ENCODE results near the gene NR6A1. TPM values are rescaled to one million over a fixed set of nuclear protein-coding genes. Genes with fewer than 3 reads are reported as not detected.

The NR6A1 gene
- total RNA-seq, 4 donors from 2014 or later: 9.7 to 14.6 (median 12.5) TPM

DNA sequence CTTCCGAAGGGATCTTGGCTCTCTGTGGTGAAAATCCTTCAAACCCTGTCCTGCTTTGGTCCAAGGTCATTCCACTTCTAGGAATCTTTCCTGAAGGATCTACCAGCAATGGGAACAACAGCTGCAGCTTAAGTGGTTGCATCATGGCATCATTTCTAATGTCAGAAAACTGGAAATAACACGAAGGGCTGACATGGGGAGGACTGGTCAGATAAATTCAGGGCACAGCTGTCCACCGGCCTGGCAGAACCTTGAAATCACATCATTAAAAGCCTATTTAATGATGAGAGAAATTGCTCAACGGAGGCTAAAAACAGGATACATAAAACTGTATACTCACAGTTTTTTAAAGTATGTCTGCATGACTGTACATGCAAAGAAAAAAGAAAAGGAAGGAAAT, 34.1 kb upstream of the NR6A1 start:
- WGBS, 2 donors (ENCODE audit: low coverage in 1 of 2): 67 to 70% methylated on average over 4 of the region's 4 CpGs

DNA sequence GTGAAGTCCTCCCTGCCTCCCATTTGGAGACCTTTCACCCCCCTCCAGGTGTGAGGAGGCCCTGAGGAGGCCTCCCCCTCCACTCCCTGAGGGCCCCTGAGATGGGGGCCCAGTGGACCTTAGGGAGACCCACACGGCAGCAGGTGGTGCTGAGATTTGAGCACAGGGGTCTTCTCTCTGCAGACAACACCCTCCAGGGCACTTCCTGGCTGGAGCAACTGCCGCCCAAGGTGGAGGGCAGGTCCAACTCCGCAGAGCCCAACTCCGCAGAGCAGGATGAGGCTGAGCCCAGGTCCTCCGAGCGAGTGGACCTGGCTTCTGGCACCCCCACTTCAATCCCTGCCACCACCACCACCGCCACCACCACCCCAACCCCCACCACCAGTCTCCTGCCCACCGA, 32.8 kb upstream of the NR6A1 start:
- intact Hi-C loops (cut with DNase I; ENCODE audit: low total_unique reads) (no loop called here), in situ Hi-C loops (cut with MboI; ENCODE audit: low pct_ligation_motif_present in 1 of 4, low pct_unique_long_range_greater_than_20kb in 1 of 4, low sequenced_read_pairs in 3 of 4) (no loop called here)
- 97% methylated on average over 6 of the region's 8 CpGs; no CpG with 5 or more reads in 1 of the 2 donors for whole genome bisulfite sequencing, 2 donors (ENCODE audit: low coverage in 1 of 2)

More for the DNA sequence above, 34.1 kb upstream of the NR6A1 start:
- Histone ChIP-seq H3K4me3 (no peak overlapping the region), H3K4me1 (no peaks in the 10 kb centered on the region), H3K27me3 (no peaks in the 10 kb centered on the region), H3K27ac (no peak overlapping the region), H3K9me3 (no peaks in the 10 kb centered on the region), H3K36me3 (no peaks in the 10 kb centered on the region)
- in situ Hi-C loops (cut with MboI; ENCODE audit: low pct_ligation_motif_present in 1 of 4, low pct_unique_long_range_greater_than_20kb in 1 of 4, low sequenced_read_pairs in 3 of 4) (no loop called here), intact Hi-C loops (cut with DNase I; ENCODE audit: low total_unique reads) (no loop called here)
- DNase-seq: no peak
- TF ChIP-seq POLR2A (IDR thresholded peaks at IDR 0.05) (no peak), CTCF (IDR thresholded peaks at IDR 0.05) (no peak), EP300 (IDR thresholded peaks at IDR 0.05; ENCODE audit: low read depth) (no peak), POLR2AphosphoS5 (IDR thresholded peaks at IDR 0.05) (no peak)

GRCh38 chr9:124802426-124802825, 31.3 kb upstream of the NR6A1 start:
- no peaks in the 10 kb centered on the region for H3K9me3 ChIP-seq
- in situ Hi-C loops (cut with MboI; ENCODE audit: low pct_ligation_motif_present in 1 of 4, low pct_unique_long_range_greater_than_20kb in 1 of 4, low sequenced_read_pairs in 3 of 4) (no loop called here), intact Hi-C loops (cut with DNase I; ENCODE audit: low total_unique reads) (no loop called here)
- no peak for DNase-seq
- H3K27ac ChIP-seq: no peak overlapping the region
- WGBS, 2 donors (ENCODE audit: low coverage in 1 of 2): 67% methylated on average over 3 of the region's 3 CpGs; no CpG with 5 or more reads in 1 of the 2 donors
- H3K27me3 ChIP-seq: no peaks in the 10 kb centered on the region
- H3K4me3 ChIP-seq: no peak overlapping the region
- no peaks in the 10 kb centered on the region for H3K36me3 ChIP-seq
- TF ChIP-seq CTCF (IDR thresholded peaks at IDR 0.05): no peak
- TF ChIP-seq POLR2A (IDR thresholded peaks at IDR 0.05): no peak
- no peak for TF ChIP-seq POLR2AphosphoS5 (IDR thresholded peaks at IDR 0.05)
- no peak for TF ChIP-seq EP300 (IDR thresholded peaks at IDR 0.05; ENCODE audit: low read depth)
- H3K4me1 ChIP-seq: peaks cover 0 to 5% (median 2%) of the 10 kb centered on the region in 4 donors

More for the DNA sequence above, 32.8 kb upstream of the NR6A1 start:
- Histone ChIP-seq H3K4me3 (no peak overlapping the region), H3K27me3 (no peaks in the 10 kb centered on the region), H3K4me1 (no peaks in the 10 kb centered on the region), H3K9me3 (no peaks in the 10 kb centered on the region), H3K36me3 (no peaks in the 10 kb centered on the region), H3K27ac (no peak overlapping the region)
- no peak for DNase-seq
- TF ChIP-seq POLR2A (IDR thresholded peaks at IDR 0.05): no peak
- TF ChIP-seq CTCF (IDR thresholded peaks at IDR 0.05): no peak
- TF ChIP-seq EP300 (IDR thresholded peaks at IDR 0.05; ENCODE audit: low read depth): no peak
- no peak for TF ChIP-seq POLR2AphosphoS5 (IDR thresholded peaks at IDR 0.05)

DNA sequence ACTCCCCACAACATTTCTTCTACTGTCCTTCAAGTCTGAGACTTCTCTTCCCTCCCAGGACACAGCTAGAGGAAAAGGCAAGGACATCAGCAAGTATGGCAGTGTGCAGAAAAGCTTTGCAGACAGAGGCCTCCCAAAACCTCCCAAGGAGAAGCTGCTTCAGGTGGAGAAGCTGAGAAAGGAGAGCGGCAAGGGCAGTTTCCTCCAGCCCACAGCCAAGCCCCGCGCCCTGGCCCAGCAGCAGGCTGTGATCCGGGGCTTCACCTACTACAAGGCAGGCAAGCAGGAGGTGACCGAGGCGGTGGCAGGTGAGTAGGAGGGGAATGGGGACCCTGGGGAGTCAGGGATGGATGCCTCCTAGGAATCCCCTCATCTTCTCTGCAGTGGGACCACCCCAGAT, 30.2 kb upstream of the NR6A1 start:
- no peak for TF ChIP-seq POLR2A (IDR thresholded peaks at IDR 0.05)
- TF ChIP-seq CTCF (IDR thresholded peaks at IDR 0.05): no peak
- no peak for TF ChIP-seq EP300 (IDR thresholded peaks at IDR 0.05; ENCODE audit: low read depth)
- TF ChIP-seq POLR2AphosphoS5 (IDR thresholded peaks at IDR 0.05): no peak
- in situ Hi-C loops (cut with MboI; ENCODE audit: low pct_ligation_motif_present in 1 of 4, low pct_unique_long_range_greater_than_20kb in 1 of 4, low sequenced_read_pairs in 3 of 4): no loop called here
- Histone ChIP-seq H3K36me3 (no peaks in the 10 kb centered on the region), H3K4me1 (peaks cover 0 to 6% (median 3%) of the 10 kb centered on the region in 4 donors), H3K27ac (no peak overlapping the region), H3K9me3 (no peaks in the 10 kb centered on the region), H3K4me3 (no peak overlapping the region), H3K27me3 (no peaks in the 10 kb centered on the region)
- DNase-seq: no peak
- WGBS, 2 donors (ENCODE audit: low coverage in 1 of 2): 89% methylated on average over 6 of the region's 6 CpGs; no CpG with 5 or more reads in 1 of the 2 donors
- intact Hi-C loops (cut with DNase I; ENCODE audit: low total_unique reads): no loop called here
